HG03442 (cell line): ENCODE data around the gene SLCO4A1.

Experiments
- ATAC-seq: cut with Tn5 transposase; IDR thresholded peaks from one replicate; pipeline ENCODE4 v1.9.1; 2021; ENCODE audit warnings: mild to moderate bottlenecking, moderate library complexity; ENCODE audit not compliant: unreplicated experiment

The SLCO4A1 gene

DNA sequence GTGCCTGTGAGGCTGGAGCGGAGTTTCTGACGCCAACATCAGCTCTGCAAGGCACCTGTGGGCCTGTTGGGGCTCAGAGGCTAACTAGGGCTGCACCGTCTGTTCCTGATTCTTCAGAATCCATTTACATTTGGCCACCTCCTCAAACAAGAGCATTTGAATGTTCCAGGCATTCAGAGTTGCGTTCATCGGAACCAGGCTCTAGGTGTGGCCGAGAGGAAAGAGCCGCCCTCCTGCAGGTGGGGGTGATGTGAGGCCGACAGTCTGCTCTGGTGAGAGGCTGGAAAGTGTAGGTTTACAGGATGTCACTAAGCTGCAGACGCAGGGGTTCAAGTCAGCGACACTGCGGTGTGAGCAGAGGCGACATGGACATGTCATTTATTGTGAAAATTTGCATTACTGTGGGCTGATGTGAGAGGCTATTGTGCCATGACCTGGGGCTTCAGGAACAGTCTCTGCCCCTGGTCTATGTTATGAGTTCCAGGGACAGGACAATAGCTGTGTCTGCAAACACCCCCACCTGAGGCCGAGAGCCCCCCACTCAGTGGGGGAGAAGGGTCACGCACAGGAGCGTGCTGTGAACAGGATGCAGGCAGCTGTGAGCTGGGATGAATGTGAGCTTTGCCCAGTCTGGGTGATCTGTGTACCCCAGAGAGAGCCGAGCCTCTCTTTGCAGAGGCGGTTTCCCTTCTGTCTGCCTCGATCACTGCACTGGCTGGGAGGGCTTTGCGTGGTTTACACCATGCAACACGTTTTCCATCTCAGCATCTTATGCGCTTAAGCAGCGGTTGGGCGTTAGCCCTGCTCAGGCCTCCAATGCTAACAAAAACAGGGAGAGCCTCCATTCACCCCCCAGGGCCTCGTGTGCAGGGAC, 21.1 kb downstream of the SLCO4A1 start:
- no peak for ATAC-seq

DNA sequence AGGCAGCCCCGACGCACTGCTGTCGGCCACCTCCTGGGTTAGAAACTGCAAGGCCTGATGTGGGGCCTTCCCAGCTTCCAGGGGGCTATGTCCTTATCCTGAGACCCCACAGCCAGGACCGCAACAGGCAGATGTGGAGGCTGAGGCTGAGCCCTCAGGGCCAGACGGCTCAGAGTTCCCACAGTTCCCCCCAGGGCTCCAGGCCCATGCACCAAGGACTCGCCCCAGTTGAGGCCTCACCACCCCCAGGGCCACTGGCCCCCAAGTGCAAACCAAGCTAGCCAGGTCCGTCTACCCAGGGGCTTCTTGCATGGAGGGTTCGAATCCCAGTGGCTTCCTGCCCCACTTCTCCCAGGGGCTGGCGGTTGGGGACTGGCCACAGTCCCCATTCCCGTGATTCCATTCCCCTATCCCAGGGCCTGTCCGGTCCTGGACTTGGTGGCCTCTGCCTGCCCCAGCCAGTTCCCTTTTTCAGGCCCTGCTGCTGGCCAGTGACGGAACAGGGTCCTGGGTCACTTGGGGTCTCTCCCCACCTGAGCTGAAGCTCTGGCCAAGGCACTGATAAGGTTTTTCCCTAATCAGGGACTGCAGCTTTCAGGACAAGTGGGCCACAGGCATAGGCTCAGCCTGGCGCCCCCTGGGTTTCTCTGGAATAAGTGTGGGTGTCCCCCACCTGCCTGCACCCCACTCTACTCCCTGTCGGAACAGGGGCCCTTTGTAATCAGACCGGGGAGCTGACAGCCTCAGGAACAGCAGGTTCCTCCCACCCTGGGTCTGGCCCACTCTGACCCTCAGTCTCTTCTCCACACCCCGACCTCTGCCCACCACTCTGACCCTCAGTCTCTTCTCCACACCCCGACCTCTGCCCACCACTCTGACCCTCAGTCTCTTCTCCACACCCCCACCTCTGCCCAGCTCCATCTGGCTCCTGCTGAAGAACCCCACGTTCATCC, 22.0 kb downstream of the SLCO4A1 start:
- ATAC-seq, result no peak

DNA sequence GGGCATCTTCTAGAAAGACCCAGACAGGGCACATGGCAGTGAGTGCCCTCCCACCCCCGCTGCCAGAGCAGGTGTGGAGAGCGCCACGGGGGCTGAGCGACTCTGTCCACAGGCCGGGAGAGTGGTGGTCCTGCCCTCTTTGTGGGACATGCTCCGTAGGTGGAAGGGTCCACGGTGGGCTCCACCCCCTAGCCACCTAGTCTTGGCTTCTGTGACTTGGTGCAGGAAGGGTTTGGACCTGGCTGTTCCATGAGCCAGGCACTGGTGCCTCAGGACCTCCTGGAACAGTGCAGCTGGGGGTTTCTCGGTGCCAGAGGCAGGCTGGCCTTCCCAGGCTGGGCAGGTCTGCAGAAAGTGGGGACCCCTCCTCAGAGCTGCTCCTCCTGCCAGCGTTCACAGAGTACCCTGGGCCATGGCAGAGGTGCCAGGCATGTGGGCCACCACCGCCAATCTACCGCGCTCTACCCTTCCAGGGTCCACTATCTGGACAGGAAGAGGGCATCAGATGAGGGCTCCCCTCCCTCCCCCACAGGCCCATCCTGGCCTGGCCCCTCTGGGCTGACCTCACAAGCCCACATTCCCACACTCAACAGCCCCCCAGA, 23.0 kb downstream of the SLCO4A1 start:
- ATAC-seq, result no peak

DNA sequence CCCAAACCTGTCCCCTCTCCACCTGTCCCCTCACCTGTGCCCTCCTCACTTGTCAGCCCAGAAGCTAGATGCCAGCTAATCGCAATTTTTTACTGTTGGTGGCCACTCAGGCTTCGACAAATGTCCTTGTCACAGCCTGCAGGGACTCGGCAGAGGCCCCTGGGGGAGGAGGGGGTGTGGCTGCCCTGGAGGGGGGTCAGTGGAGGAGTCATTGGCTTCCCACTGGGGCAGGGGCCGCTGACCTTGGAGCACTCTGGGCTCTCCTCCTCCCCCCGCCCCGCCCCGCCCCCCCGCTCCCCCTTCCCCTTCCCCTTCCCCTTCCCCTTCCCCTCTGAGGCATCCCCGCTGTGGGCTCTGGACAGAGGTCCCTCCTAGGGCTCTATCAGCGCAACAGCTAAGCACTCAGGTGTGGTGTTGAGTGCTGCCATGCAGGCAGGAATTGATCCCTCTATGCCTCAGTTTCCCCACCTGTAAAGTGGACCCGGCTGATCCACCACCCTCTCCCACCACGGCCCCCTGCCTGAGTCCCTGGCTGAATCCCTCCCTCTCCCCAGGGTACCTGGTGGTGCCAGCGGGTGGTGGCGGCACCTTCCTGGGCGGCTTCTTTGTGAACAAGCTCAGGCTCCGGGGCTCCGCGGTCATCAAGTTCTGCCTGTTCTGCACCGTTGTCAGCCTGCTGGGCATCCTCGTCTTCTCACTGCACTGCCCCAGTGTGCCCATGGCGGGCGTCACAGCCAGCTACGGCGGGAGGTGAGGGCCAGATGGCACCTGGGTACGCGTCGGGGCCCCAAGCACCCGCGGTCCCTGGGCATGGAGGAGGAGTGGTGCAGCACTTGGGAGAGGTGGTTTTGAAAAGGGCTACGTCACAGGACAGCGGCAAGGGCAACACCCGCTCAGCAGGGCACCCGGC, 23.8 kb downstream of the SLCO4A1 start:
- no peak for ATAC-seq

DNA sequence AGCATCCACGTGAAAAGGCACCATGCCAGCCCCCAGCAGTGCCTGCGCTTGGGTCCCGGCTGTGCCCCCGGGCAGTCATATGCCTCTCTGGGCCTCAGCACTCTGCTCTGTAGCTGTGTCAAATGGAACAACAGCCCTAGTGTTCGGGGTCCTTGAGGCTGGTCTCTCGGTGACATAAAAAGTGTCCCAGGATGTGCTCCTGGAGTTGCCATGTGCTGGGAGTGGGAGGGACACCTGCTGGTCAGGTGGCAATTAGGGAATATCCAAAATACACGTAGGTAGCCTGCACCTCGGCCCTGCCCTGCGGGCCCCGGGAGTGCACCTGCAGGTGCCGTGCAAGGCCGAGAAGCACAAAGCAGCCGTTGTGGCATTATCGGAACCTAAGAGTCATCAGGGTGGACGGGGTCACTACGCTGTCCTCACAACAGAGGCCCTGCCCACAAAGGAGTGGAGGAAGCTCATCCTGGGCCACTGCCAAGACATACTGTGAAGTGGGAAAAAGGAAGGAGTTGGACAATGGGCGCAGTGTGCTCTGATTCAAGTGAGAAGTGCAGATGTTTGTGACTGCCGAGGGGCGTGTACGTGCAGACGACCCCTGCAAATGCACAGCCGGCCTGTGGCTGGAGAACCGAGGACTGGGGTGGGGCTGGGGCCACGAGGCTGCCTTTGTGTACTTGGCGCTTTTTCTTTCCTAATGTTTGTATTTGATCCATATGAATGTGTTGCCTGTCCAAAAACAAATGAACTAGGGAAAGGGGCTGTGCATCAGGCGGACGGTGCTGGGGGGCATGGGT, 24.6 kb downstream of the SLCO4A1 start:
- ATAC-seq, result no peak

DNA sequence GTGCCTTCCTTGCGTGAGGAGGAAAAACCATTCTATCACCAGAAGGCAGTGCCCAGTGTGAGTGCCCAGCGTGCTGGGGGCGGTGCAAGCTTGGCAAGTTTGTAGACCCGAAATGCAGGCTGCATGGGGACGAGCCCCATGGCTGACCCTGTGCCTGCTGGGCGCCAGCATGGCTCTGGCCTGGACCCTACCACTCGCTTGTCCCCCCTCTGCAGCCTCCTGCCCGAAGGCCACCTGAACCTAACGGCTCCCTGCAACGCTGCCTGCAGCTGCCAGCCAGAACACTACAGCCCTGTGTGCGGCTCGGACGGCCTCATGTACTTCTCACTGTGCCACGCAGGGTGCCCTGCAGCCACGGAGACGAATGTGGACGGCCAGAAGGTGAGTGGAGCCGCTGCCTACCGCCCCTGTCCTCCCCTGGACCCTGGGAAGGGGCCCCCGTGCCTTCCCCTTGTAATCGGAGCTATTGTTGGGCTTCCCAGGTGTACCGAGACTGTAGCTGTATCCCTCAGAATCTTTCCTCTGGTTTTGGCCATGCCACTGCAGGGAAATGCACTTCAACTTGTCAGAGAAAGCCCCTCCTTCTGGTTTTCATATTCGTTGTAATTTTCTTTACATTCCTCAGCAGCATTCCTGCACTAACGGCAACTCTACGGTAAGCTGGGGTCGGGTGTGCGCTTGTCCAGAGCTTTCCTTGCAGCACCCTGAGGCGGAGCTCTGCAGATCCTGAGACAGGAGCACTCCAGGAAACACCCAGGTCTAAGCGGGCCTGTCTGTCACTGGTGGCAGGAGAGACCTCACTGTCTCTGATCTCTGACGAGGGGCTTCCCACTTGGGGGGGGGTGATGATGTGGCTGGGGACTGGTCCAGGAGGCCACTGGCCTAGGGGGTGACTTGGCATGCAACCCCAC, 25.5 kb downstream of the SLCO4A1 start:
- ATAC-seq, result no peak

DNA sequence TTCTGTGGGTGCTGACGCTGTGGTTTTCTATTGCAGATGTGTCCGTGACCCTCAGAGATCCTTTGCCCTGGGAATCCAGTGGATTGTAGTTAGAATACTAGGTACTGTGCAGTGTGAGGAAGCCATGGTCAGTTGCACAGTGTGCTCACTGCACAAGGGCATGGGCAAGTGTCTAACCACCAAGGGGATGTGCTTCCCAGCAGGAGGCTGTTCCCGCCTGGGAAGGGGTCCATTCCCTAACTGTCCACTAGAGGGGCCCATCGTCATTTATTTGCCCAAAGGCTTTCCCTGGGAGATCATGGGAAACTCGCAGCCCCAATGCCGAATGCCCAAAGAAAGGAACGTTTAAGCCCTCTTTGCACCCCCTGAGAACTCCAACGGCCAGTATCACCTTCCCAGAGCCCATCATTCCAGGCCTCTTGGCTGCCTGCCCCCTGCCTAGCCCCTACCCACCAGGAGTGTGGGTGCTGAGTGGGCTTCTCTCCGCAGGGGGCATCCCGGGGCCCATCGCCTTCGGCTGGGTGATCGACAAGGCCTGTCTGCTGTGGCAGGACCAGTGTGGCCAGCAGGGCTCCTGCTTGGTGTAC, 26.2 kb downstream of the SLCO4A1 start:
- ATAC-seq, result no peak

DNA sequence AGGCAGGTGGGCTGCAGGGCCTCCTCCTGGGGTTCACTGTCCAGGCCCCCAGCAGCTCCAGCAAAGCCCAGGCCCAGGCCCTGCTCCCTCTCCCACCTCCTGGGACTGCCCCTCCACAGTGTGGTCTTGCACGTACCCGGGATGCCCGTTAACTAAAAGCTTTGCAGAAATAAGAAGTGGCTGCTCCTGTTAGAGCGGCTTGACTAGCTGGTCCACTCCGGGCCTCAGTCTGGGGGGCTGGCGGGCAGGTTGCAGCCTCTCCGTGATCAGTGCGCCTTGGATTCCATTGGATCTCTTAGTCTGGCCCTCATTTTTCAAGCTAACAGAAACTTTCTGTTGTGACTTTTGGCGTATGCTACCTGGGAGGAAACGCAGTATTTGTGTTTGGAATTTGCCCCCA, 26.9 kb downstream of the SLCO4A1 start:
- ATAC-seq, result no peak

DNA sequence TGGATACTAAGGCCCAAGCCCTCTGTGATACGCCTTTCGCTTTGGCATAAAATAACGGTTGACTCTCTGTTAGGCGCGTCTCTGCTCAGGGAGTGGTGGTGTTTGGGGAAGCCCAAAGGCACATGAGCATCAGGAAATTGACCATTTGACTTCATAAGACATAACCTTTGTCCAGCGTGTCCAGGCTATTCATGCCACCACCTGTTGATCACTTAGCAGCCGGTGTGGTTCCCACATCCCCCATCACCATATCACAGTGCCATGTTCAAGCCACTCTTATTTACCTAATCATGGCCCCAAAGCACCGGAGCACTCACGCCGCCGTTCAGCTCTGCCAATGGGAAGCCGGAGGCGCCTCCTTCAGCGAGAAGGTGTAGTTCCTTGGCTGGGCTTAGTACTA, 27.9 kb downstream of the SLCO4A1 start:
- ATAC-seq, result no peak

DNA sequence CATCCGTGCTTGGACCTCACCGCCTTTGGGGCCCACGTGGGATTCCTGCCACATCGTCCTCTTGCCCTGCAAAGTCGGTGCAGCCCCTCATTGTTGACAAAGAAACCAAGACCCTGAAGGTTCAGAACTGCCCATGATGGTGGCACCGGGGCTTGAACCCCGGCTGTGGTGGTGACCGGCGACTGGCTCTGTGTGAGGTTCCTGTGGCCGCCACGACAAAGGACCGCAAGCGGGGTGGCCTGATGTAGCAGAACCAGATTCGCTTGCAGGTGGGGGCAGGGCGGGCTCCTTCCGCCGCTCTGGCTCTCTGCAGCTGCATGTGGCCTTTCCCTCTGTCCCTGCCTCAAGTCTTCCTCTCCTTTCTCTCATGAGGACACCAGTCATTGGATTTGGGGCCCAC, 28.7 kb downstream of the SLCO4A1 start:
- no peak for ATAC-seq

DNA sequence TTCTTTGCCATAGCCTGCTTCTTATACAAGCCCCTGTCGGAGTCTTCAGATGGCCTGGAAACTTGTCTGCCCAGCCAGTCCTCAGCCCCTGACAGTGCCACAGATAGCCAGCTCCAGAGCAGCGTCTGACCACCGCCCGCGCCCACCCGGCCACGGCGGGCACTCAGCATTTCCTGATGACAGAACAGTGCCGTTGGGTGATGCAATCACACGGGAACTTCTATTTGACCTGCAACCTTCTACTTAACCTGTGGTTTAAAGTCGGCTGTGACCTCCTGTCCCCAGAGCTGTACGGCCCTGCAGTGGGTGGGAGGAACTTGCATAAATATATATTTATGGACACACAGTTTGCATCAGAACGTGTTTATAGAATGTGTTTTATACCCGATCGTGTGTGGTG, 29.5 kb downstream of the SLCO4A1 start:
- ATAC-seq, result no peak

DNA sequence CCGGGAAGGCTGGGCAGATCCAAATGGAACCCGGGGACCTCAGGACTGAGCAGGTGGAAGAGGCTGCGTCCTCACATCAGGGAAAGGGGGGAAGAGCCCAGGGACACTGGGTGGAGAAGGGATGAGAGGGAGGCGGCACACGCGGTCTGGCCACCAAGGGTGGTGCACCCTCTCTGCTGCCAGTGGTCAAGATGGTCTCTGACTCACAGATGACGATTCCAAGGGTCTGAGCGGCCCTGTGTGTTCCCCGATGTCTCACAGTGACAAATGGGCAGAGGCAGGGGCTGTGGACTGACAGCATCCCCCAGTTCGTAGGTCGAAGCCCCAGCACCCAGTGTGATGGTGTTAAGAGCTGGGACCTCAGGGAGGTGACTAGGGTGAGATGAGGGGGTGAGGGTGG, 32.1 kb downstream of the SLCO4A1 start:
- ATAC-seq, result no peak

DNA sequence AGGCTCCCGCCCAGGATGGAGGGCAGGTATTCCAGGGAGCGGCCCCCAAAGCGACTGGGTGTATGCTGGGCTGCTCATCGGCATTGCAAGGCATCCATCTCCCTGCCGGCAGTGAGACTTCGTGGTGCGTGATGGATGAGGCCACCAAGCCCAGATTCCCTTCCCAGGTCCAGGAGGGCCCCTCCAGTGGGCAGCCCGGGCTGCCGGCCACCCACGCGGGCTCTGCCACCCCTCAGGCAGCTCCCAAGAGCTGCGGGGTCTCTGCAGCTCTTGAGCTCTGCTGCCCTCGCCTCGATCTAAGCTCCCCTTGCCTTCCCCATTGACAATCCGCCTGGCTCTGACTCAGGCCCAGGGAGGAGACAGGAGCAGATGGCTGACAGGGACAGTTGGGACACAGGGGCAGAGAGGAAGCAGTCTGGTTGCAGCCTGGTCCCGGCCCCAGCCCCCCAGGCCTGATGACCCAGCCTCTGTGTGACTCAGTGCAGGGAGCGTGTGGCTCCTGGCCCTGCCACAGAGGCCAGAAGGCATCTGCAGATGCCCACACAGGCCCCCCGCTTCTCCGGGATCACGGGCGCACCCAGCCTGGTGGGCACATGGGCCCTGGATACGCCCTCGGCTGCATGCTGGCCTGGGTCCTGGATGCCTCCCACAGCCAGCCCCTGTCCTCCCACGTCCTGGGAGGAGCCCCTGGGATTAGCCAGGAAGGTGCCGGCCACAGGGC, 33.0 kb downstream of the SLCO4A1 start:
- ATAC-seq, result no peak

DNA sequence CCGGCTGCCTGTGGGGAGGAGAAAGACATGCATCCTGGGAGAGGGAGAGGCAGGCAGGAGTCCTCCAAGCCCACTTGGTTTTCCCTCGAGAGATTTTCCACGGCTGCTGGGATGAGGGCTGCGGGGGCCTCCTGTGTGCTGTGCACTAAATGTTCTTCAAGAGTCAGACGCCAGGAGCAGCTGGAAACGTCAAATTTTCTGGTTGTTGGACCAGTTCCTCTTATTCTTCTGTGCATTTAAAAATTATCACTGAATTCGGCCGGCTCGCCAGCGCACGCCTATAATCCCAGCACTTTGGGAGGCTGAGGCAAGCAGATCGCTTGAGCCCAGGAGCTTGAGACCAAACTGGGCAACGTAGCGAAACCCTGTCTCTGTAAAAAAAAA, 33.6 kb downstream of the SLCO4A1 start:
- ATAC-seq, result no peak

DNA sequence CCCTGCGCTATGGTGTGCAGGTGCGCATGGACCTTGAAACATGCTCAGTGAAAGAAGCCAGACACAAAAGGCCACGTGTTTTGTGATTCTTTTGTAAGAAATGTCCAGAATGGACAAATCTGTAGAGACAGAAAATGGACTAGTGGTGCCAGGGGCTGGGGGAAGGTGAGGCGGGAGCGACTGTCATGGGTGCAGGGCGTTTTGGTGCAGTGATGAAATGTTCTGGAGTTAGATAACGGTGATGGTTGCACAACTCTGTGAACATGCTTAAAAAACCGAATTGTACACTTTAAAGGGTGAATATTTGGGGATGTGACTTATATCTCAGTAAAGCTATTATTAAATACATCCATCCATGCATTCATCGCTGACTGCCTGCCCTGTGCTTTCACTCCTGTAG, 34.7 kb downstream of the SLCO4A1 start:
- ATAC-seq, result no peak

DNA sequence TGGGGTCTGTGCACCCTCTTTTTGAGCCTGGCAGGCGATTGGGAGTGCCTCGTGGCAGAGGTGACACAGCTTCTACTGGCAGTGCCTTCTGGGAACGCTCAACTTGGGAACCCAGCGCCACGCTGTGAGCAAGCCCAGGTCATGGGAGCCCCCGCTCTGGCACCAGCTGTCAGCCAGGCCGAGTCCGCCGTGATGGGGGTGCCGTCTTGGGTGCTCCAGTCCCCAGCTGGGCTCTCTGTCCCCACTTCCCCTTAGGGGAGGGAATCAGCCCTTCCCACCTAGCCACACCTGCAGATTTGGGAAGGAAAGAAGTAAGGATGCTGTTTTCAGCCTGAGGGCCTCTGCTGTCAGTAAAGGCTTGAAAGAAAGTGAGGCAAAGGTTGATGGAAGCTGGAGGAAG, 35.4 kb downstream of the SLCO4A1 start:
- no peak for ATAC-seq

DNA sequence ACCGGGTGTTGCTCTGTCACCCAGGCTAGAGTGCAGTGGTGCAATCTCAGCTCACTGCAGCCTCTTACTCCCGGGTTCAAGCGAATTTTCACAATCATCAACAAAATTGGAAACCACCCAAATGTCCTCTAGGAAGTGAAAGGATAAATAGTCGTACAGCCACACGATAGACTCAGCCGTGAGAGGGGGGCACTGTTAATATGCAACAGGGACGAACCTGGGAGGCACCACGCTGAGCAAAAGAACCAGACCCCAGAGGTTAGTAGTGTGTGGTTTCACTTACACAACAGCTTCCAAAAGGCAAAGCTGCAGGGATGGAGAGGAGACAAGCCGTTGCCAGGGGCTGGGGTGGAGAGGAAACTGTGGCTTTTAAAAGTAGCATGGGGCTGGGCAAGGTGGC, 36.2 kb downstream of the SLCO4A1 start:
- no peak for ATAC-seq
